ENCODE data around the gene CCT5. TPM values are rescaled to one million over a fixed set of nuclear protein-coding genes. Genes with fewer than 3 reads are reported as not detected.
A peak's percentile ranks its signal among the peaks of the same experiment; 100 is the strongest.
"Not testable (repeated sequence)": the region's sequence is repeated elsewhere in the genome, so short reads cannot be mapped to it uniquely, and the experiment has no call there.

The CCT5 gene
- total RNA-seq, 2 donors from 2014 or later = 113 to 140 TPM

DNA sequence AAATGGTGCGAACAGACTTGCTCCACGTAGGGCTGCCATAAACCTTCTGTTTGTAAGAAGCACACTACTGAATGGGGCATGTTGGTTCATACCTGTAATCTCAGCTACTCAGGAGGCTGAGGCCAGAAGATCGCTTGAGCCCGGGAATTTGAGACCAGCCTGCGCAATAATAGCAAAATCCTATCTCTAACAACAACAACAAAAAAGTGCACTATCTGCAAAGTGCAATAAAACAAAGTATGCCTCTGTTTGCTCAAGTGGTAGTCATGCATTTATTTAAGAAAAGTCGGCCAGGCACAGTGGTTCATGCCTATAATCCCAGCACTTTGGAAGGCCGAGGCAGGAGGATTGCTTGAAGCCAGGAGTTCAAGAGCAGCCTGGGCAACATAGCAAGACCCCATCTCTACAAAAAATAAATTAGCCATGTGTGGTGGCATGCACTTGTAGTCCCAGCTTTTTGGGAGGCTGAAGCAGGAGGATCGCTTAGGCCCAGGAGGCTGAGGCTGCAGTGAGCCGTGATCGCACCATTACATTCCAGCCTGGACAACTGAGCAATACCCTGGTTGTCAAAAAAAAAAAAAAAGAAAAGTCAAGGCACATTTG lies 5.6 kb upstream of the CCT5 start:
- no peak overlapping the region for H3K4me3 ChIP-seq
- 94% methylated on average over 10 of the region's 10 CpGs for WGBS
- intact Hi-C loops (cut with DNase I) = no loop called here

DNA sequence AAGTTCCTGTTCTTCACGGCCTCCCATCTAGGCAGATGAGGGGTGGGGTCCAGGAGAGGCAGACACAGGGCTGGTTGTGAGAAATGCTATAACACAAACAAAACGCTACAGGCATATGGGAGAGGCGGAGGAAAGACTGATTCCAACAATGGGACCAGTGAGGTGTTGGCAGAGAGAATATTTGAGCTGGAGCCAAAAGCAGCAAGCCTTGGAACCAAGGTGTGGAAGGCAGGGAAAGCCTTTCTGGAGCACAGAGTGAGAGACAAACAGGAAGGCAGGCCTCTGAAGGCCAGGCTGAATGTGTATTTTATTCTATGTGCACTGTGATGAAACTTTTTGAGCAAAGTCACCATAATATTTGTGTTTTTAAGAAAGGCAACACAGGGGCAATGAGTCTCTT lies 3.3 kb upstream of the CCT5 start:
- H3K4me3 ChIP-seq = no peak overlapping the region
- no peak for DNase-seq (ENCODE audit: low spot score)
- no peaks in the 10 kb centered on the region for H3K36me3 ChIP-seq
- no peak overlapping the region for H3K27ac ChIP-seq
- H3K4me1 ChIP-seq (replicated peaks) = peaks cover 7% of the 10 kb centered on the region
- no peaks in the 10 kb centered on the region for H3K9me3 ChIP-seq
- WGBS = 65% methylated on average over 3 of the region's 3 CpGs
- no peak for TF ChIP-seq POLR2AphosphoS5 (IDR thresholded peaks at IDR 0.05)
- TF ChIP-seq POLR2A (IDR thresholded peaks at IDR 0.05) = no peak
- TF ChIP-seq, protein P1, sequence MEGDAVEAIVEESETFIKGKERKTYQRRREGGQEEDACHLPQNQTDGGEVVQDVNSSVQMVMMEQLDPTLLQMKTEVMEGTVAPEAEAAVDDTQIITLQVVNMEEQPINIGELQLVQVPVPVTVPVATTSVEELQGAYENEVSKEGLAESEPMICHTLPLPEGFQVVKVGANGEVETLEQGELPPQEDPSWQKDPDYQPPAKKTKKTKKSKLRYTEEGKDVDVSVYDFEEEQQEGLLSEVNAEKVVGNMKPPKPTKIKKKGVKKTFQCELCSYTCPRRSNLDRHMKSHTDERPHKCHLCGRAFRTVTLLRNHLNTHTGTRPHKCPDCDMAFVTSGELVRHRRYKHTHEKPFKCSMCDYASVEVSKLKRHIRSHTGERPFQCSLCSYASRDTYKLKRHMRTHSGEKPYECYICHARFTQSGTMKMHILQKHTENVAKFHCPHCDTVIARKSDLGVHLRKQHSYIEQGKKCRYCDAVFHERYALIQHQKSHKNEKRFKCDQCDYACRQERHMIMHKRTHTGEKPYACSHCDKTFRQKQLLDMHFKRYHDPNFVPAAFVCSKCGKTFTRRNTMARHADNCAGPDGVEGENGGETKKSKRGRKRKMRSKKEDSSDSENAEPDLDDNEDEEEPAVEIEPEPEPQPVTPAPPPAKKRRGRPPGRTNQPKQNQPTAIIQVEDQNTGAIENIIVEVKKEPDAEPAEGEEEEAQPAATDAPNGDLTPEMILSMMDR (IDR thresholded peaks at IDR 0.05) = no peak
- intact Hi-C loops (cut with DNase I) = no loop called here
- H3K27me3 ChIP-seq (replicated peaks; ENCODE audit: insufficient read depth) = no peaks in the 10 kb centered on the region

More for the DNA sequence above, 5.6 kb upstream of the CCT5 start:
- H3K27ac ChIP-seq = no peak overlapping the region
- H3K9me3 ChIP-seq = no peaks in the 10 kb centered on the region
- no peaks in the 10 kb centered on the region for H3K4me1 ChIP-seq (replicated peaks)
- DNase-seq (ENCODE audit: low spot score) = no peak
- no peak for TF ChIP-seq POLR2AphosphoS5 (IDR thresholded peaks at IDR 0.05)
- TF ChIP-seq POLR2A (IDR thresholded peaks at IDR 0.05) = no peak
- TF ChIP-seq, protein P1 (IDR thresholded peaks at IDR 0.05) = no peak
- H3K36me3 ChIP-seq = no peaks in the 10 kb centered on the region
- H3K27me3 ChIP-seq (replicated peaks; ENCODE audit: insufficient read depth) = no peaks in the 10 kb centered on the region

DNA sequence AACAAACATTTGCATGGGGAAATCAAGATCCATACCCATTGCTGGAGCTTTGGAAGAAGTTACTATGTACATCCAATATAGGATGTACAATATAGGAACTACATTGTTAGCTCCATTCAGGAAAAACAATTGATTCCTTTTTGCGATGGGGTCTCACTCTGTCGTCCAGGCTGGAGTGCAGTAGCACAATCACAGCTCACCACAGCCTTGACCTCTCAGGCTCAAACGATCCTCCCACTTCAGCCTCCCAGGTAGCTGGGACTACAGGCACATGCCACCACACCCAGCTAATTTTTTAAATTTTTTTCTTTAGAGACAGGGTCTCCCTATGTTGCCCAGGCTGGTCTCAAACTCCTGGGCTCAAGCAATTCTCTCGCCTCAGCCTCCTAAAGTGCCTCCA lies 2.9 kb upstream of the CCT5 start:
- H3K4me3 ChIP-seq; H3K36me3 ChIP-seq; DNase-seq (ENCODE audit: low spot score); H3K27ac ChIP-seq; H3K27me3 ChIP-seq (replicated peaks; ENCODE audit: insufficient read depth); H3K9me3 ChIP-seq; H3K4me1 ChIP-seq (replicated peaks); intact Hi-C loops (cut with DNase I): not testable (repeated sequence)
- 92% methylated on average over 4 of the region's 4 CpGs for WGBS

- H3K27ac ChIP-seq = peak overlapping the region; percentile 93 to 95
- TF ChIP-seq POLR2AphosphoS5 (IDR thresholded peaks at IDR 0.05) (no peak), POLR2A (IDR thresholded peaks at IDR 0.05) (no peak)
- TF ChIP-seq, protein P1 (IDR thresholded peaks at IDR 0.05) = no peak
- no peak for DNase-seq (ENCODE audit: low spot score)
- peak overlapping the region; percentile 78 to 89 for H3K4me3 ChIP-seq
- peaks cover 8% of the 10 kb centered on the region for H3K4me1 ChIP-seq (replicated peaks)
- H3K27me3 ChIP-seq (replicated peaks; ENCODE audit: insufficient read depth) = no peaks in the 10 kb centered on the region
- no peaks in the 10 kb centered on the region for H3K9me3 ChIP-seq
- WGBS = 66% methylated on average over 29 of the region's 29 CpGs
- intact Hi-C loops (cut with DNase I) = no loop called here
- H3K36me3 ChIP-seq = no peaks in the 10 kb centered on the region
These were observed 1.5 kb upstream of the CCT5 start for GRCh38 chr5:10248378-10249260.

- WGBS = 1% methylated on average over 21 of the region's 21 CpGs
- DNase-seq (ENCODE audit: low spot score) = no peak
- TF ChIP-seq, protein P1 (IDR thresholded peaks at IDR 0.05) = no peak
- TF ChIP-seq POLR2A (IDR thresholded peaks at IDR 0.05) (no peak), POLR2AphosphoS5 (IDR thresholded peaks at IDR 0.05) (no peak)
- H3K9me3 ChIP-seq = no peaks in the 10 kb centered on the region
- peak overlapping the region; percentile 78 to 89 for H3K4me3 ChIP-seq
- H3K36me3 ChIP-seq = no peaks in the 10 kb centered on the region
- peaks cover 8% of the 10 kb centered on the region for H3K4me1 ChIP-seq (replicated peaks)
- intact Hi-C loops (cut with DNase I) = loop anchor here (1.0 to 10.0 kb wide), 2 partner anchors 38 to 706 kb away; partner anchors contain the start of gene SEMA5A
- H3K27ac ChIP-seq = peak overlapping the region; percentile 93 to 95
- H3K27me3 ChIP-seq (replicated peaks; ENCODE audit: insufficient read depth) = no peaks in the 10 kb centered on the region
These were observed 761 bp downstream of the CCT5 start for GRCh38 chr5:10250806-10251276.

All from prostate gland (tissue), 2 donors.